ENCODE data around the gene TUFT1.

- no peak for TF ChIP-seq CTCF (IDR thresholded peaks at IDR 0.05 in 8 of 11, conservative IDR thresholded peaks at IDR 0.05 in 3 of 11)
- no peak for TF ChIP-seq POLR2A (IDR thresholded peaks at IDR 0.05)
- TF ChIP-seq POLR2AphosphoS5 (IDR thresholded peaks at IDR 0.05) = no peak
Measured at GRCh38 chr1:151509350-151510019, 30.6 kb upstream of the TUFT1 start.

Measured in spleen (tissue), 7 donors.